HG02840 (cell line): ENCODE data around the gene RNF180.

ENCODE experiments used
- ATAC-seq: cut with Tn5 transposase; IDR thresholded peaks from one replicate; pipeline ENCODE4 v1.9.1; 2021; ENCODE audit warnings: mild to moderate bottlenecking, moderate library complexity, moderate number of reproducible peaks; ENCODE audit not compliant: unreplicated experiment, low FRiP score

RNF180 gene

GRCh38 chr5:64165500-64166200 lies at the start of gene RNF180:
Gene RNF180, plus strand, starts transcription at chr5:64165843. Its CDS starts 34,965 bp downstream, at chr5:64200808.
- peak; percentile 39 for ATAC-seq

- ATAC-seq = no peak
Measured at GRCh38 chr5:64125521-64125920, 40.1 kb upstream of the RNF180 start.

- ATAC-seq = no peak
Measured at GRCh38 chr5:64126202-64126741, 39.4 kb upstream of the RNF180 start.

- no peak for ATAC-seq
Measured at GRCh38 chr5:64140018-64140417, 25.6 kb upstream of the RNF180 start.

- ATAC-seq = no peak
Measured at GRCh38 chr5:64144425-64145215, 21.0 kb upstream of the RNF180 start.

GRCh38 chr5:64145216-64145895 lies 20.3 kb upstream of the RNF180 start:
- ATAC-seq = no peak

- no peak for ATAC-seq
Measured at GRCh38 chr5:64147379-64147778, 18.3 kb upstream of the RNF180 start.

- ATAC-seq = no peak
Measured at GRCh38 chr5:64147849-64148441, 17.7 kb upstream of the RNF180 start.

GRCh38 chr5:64149268-64149667 lies 16.4 kb upstream of the RNF180 start:
- no peak for ATAC-seq

- ATAC-seq = no peak
Measured at GRCh38 chr5:64149857-64150521, 15.7 kb upstream of the RNF180 start.

- ATAC-seq = no peak
Measured at GRCh38 chr5:64156261-64156660, 9.4 kb upstream of the RNF180 start.

GRCh38 chr5:64158827-64159226 lies 6.8 kb upstream of the RNF180 start:
- ATAC-seq = no peak

GRCh38 chr5:64160201-64160600 lies 5.4 kb upstream of the RNF180 start:
- no peak for ATAC-seq

GRCh38 chr5:64161420-64161819 lies 4.2 kb upstream of the RNF180 start:
- peak; percentile 58 for ATAC-seq

- ATAC-seq = no peak
Measured at GRCh38 chr5:64163135-64163534, 2.5 kb upstream of the RNF180 start.

- ATAC-seq = no peak
Measured at GRCh38 chr5:64163746-64164145, 1.9 kb upstream of the RNF180 start.

GRCh38 chr5:64164166-64164565 lies 1.5 kb upstream of the RNF180 start:
- ATAC-seq = no peak

- ATAC-seq = no peak
Measured at GRCh38 chr5:64165160-64165499, 513 bp upstream of the RNF180 start.

GRCh38 chr5:64166201-64166959 lies 737 bp downstream of the RNF180 start:
- ATAC-seq = peak; percentile 6

- no peak for ATAC-seq
Measured at GRCh38 chr5:64176301-64176700, 10.7 kb downstream of the RNF180 start.
